Measurements from ENCODE around the gene P2RY8. TPM values are rescaled to one million over a fixed set of nuclear protein-coding genes. Genes with fewer than 3 reads are reported as not detected.
"Not testable (repeated sequence)": the region's sequence is repeated elsewhere in the genome, so short reads cannot be mapped to it uniquely, and the experiment has no call there.

The P2RY8 gene
- total RNA-seq, 1 donor from 2014 or later = not detected

- DNase-seq (ENCODE audit: low read depth) = no peak
- no peak overlapping the region for H3K4me3 ChIP-seq (ENCODE audit: low read depth, low read length)
- TF ChIP-seq CTCF (conservative IDR thresholded peaks at IDR 0.05; ENCODE audit: low read depth, low read length) = no peak
Observed at GRCh38 chrX:1524874-1525582, 12.0 kb downstream of the P2RY8 start.

GRCh38 chrX:1522905-1523304 is 14.1 kb downstream of the P2RY8 start:
- DNase-seq (ENCODE audit: low read depth); H3K4me3 ChIP-seq (ENCODE audit: low read depth, low read length): not testable (repeated sequence)

GRCh38 chrX:1521459-1521956 is 15.5 kb downstream of the P2RY8 start:
- H3K4me3 ChIP-seq (ENCODE audit: low read depth, low read length) = no peak overlapping the region
- TF ChIP-seq CTCF (conservative IDR thresholded peaks at IDR 0.05; ENCODE audit: low read depth, low read length) = no peak
- DNase-seq (ENCODE audit: low read depth) = no peak

GRCh38 chrX:1520350-1520749 is 16.6 kb downstream of the P2RY8 start:
- no peak for DNase-seq (ENCODE audit: low read depth)
- TF ChIP-seq CTCF (conservative IDR thresholded peaks at IDR 0.05; ENCODE audit: low read depth, low read length) = no peak

GRCh38 chrX:1519022-1519497 is 17.9 kb downstream of the P2RY8 start:
- H3K4me3 ChIP-seq (ENCODE audit: low read depth, low read length) = no peak overlapping the region
- no peak for DNase-seq (ENCODE audit: low read depth)
- TF ChIP-seq CTCF (conservative IDR thresholded peaks at IDR 0.05; ENCODE audit: low read depth, low read length) = no peak

More at GRCh38 chrX:1520350-1520749, 16.6 kb downstream of the P2RY8 start:
- no peak overlapping the region for H3K4me3 ChIP-seq (ENCODE audit: low read depth, low read length)

- DNase-seq (ENCODE audit: low read depth) = no peak
Observed at GRCh38 chrX:1518512-1518911, 18.5 kb downstream of the P2RY8 start.

GRCh38 chrX:1516596-1517104 is 20.3 kb downstream of the P2RY8 start:
- no peak for DNase-seq (ENCODE audit: low read depth)
- TF ChIP-seq CTCF (conservative IDR thresholded peaks at IDR 0.05; ENCODE audit: low read depth, low read length) = no peak
- H3K4me3 ChIP-seq (ENCODE audit: low read depth, low read length) = no peak overlapping the region

More at GRCh38 chrX:1518512-1518911, 18.5 kb downstream of the P2RY8 start:
- TF ChIP-seq CTCF (conservative IDR thresholded peaks at IDR 0.05; ENCODE audit: low read depth, low read length) = no peak
- H3K4me3 ChIP-seq (ENCODE audit: low read depth, low read length) = no peak overlapping the region

Measured in epithelial cell of proximal tubule (primary cell).